Measurements from ENCODE around the gene LEAP2. TPM values are rescaled to one million over a fixed set of nuclear protein-coding genes. Genes with fewer than 3 reads are reported as not detected.

Gene LEAP2
- total and polyA plus RNA-seq, 2 of the 8 experiments (the other 6 are each of a cell fraction or from before 2014, with no cell fraction given): 1.8 to 2.9 TPM

GRCh38 chr5:132909702-132910101 is 36.2 kb downstream of the LEAP2 start:
- Histone ChIP-seq H4K91ac (replicated peaks; ENCODE audit: insufficient read length, low read length) (no peak overlapping the region), H3K56ac (replicated peaks; ENCODE audit: insufficient read length, low read depth, low read length) (no peak overlapping the region), H2BK20ac (ENCODE audit: low read length) (no peak overlapping the region), H2BK5ac (ENCODE audit: low read depth, low read length) (no peak overlapping the region), H3K9ac (replicated peaks in 1 of 4; ENCODE audit: extremely low read depth in 1 of 4, low read depth in 3 of 4, low read length in 3 of 4) (no peak overlapping the region), H3K79me2 (ENCODE audit: control insufficient read depth in 1 of 2, insufficient read depth in 2 of 2, low read length in 2 of 2) (peaks cover 0 to 7% of the 10 kb centered on the region in 2 experiments; a peak in 1 of 4 replicates), H2AFZ (ENCODE audit: low read length) (no peak overlapping the region), H3K4me3 (ENCODE audit: extremely low read depth in 1 of 4, insufficient read depth in 2 of 4, low read depth in 3 of 4, low read length in 4 of 4) (no peak overlapping the region), H3K4ac (replicated peaks; ENCODE audit: insufficient read length, low read depth, low read length) (no peak overlapping the region), H3K9me3 (ENCODE audit: insufficient read depth in 2 of 2, low read depth in 1 of 2, low read length in 1 of 2) (no peaks in the 10 kb centered on the region), H3K14ac (ENCODE audit: insufficient read length) (no peak overlapping the region), H3K23me2 (ENCODE audit: low read depth, low read length) (no peaks in the 10 kb centered on the region; the same call in 1 of the 2 replicates), H3K36me3 (ENCODE audit: control insufficient read depth in 2 of 4, insufficient read depth in 4 of 4, low read length in 3 of 4) (peaks cover 0 to 16% (median 2%) of the 10 kb centered on the region in 4 experiments; a peak in 3 of 8 replicates), H3K23ac (ENCODE audit: insufficient read length) (no peak overlapping the region), H3K27me3 (replicated peaks in 1 of 4; ENCODE audit: control insufficient read depth in 3 of 4, extremely low read depth in 1 of 4, insufficient read depth in 3 of 4, low read length in 3 of 4) (no peaks in the 10 kb centered on the region), H3K27ac (ENCODE audit: low read depth, low read length) (no peak overlapping the region; the same call in 1 of the 2 replicates), H4K8ac (ENCODE audit: extremely low read depth, insufficient read depth, low read length) (no peak overlapping the region), H2BK12ac (ENCODE audit: low read depth, low read length) (no peak overlapping the region), H2BK15ac (ENCODE audit: low read length) (no peak overlapping the region), H3K4me2 (ENCODE audit: insufficient read depth in 1 of 2, low read depth in 2 of 2, low read length in 2 of 2) (no peak overlapping the region), H2AK5ac (ENCODE audit: low read depth, low read length) (no peak overlapping the region), H3K79me1 (ENCODE audit: low read depth, low read length) (no peaks in the 10 kb centered on the region; the same call in 1 of the 2 replicates), H3K4me1 (replicated peaks in 1 of 4; ENCODE audit: control insufficient read depth in 3 of 4, insufficient read depth in 4 of 4, low read length in 3 of 4) (0 out of 7 replicates have a peak, but pooled peaks cover 0 to 2% (median 0%) of the 10 kb centered on the region in 4 experiments), H2BK120ac (replicated peaks; ENCODE audit: low read depth, low read length) (no peak overlapping the region), H4K20me1 (replicated peaks in 1 of 2; ENCODE audit: control insufficient read depth in 1 of 2, insufficient read depth in 2 of 2, low read length in 2 of 2) (peaks cover 0 to 10% of the 10 kb centered on the region in 2 experiments), H4K5ac (ENCODE audit: insufficient read length, low read depth, low read length) (no peak overlapping the region), H3K18ac (ENCODE audit: extremely low read depth, low read length) (no peak overlapping the region)
- ChIA-PET POLR2A (ENCODE audit: partially characterized antibody) (interaction anchor here (1.0 kb wide), 1 partner anchor 170 kb away, joined by 3 read pairs; no protein-coding TSS in a partner anchor), CTCF (ENCODE audit: partially characterized antibody) (interaction anchor here (1.1 kb wide), 1 partner anchor 52 kb away, joined by 3 read pairs; no protein-coding TSS in a partner anchor)
- FAIRE-seq (no peak), DNase-seq (ENCODE audit: low read depth in 1 of 2, low spot score in 2 of 2) (no peak)
- no peak for TF ChIP-seq BRCA1 (IDR thresholded peaks at IDR 0.05; ENCODE audit: low read depth, low read length)
- no peak for TF ChIP-seq RFX5 (IDR thresholded peaks at IDR 0.05; ENCODE audit: borderline replicate concordance, low read depth, low read length)
- WGBS, 2 experiments (ENCODE audit: extremely low coverage in 1 of 2, insufficient coverage in 1 of 2, insufficient read length in 1 of 2, insufficient replicate concordance in 2 of 2, low coverage in 1 of 2, low lambda C conversion rate in 2 of 2, missing lambda C conversion rate in 1 of 2): 95% methylated on average over 1 of the region's 1 CpG; no CpG with 5 or more reads in 1 of the 2 experiments

Data from H1 (cell line).